ENCODE data around the gene FADS2.

Gene FADS2

GRCh38 chr11:61890529-61891330 lies 62.6 kb downstream of the FADS2 start:
- DNase-seq, result peak; percentile 28 to 48

DNA sequence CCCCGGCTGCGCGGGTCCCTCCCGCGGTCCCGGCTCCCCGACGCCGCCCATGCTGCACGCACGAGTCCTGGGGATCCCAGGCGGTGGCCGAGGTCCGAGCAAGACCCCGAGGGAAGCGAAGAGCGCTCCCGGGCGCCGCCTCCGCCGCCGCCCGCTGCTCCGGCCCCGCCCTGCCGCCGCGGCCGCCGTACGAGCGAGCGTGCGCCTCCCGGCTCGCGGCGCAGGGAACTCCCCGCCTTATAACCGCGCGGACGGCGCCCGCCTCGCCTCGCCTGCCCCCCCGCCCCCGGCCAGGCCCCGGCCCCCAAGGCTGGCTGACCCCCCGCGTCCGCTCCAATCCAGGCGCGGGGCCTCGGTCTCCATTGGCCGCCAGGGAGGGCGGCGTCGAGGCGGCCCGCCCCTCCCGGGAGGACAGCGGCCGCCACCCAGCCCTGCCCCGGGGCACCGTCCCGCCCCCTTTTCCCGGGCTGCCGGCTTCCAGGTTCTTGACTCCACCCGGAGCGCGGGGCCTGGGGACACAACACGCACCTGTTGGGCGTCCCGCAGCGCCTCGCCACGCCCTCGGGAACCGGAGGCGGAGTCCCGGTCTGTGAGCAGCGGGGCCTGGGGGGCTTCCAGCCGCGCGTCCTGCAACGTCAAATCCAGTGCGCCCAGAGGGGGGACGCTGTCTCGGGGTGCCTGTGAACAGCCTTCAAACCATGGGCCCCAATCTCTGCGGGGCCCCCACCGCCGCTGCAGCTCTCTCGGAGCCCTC lies 63.4 kb downstream of the FADS2 start, which contains the start of gene FADS3:
FADS3 (minus strand) TSS at position 215 of the 754 bp plus-strand sequence; CDS start at position 51, 164 bp downstream.
- peak; percentile 89 to 93 for DNase-seq

GRCh38 chr11:61892085-61892370 lies 63.9 kb downstream of the FADS2 start:
- no peak for DNase-seq

GRCh38 chr11:61893981-61894380 lies 65.9 kb downstream of the FADS2 start:
- DNase-seq, result no peak

GRCh38 chr11:61895046-61895717 lies 67.1 kb downstream of the FADS2 start:
- no peak for DNase-seq

DNA sequence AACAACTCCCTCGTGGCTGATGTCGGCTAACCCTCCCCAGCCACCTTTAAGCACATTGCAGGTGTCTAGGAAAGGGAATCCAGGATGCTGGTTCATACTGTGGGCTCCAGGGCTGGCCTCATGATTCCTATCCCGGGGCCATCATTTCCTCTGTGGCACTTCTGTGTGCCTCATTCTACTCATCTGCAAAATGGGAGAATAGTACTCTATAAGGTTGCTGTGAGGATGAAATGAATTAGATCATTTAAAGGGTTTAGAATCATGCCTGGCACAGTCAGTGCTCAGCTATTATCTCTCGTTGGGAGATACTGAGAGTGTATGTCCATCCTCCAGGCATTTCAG lies 67.6 kb downstream of the FADS2 start:
- no peak for DNase-seq

DNA sequence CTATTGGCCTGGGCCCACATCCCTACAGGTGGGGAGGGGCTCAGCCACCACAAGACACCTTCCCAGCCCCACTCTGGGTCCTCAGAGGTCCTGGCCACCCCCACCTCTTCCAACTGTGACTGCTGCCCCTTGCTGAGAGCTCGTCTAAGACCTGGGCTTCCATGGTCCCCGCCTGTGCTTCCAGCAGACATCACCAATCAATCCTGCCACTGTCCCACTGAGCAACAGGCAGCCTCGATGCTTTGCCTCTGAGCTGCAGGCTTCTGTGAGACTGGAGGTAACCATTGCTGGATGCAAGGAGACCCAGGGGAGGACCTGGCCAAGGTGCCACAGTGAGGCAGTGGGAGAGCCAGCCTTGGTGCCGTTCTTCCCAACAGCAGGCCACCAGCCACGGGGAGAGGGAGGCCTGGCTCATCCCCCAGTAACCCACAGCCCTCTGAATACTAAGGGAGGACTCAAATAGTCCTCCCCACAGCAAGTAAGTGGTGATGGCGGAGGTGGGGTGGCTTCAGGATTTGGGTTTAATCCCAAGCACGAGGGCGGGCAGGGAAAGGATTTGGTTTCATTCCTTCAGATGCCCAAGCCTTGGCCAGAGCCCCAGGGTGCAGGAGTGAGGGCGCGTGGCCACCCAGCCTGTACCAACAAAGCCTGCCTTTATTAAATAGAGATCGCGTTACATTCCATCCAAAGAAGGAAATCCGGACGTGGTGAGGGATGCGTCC lies 68.7 kb downstream of the FADS2 start:
- no peak for DNase-seq

- peak; percentile 38 to 65 for DNase-seq
These were observed 69.5 kb downstream of the FADS2 start for GRCh38 chr11:61897387-61898246.

GRCh38 chr11:61898247-61898582 lies 70.1 kb downstream of the FADS2 start:
- DNase-seq, result no peak

- DNase-seq, result peak in 1 of 2 experiments; percentile 62
These were observed 71.2 kb downstream of the FADS2 start for GRCh38 chr11:61899146-61899841.

DNA sequence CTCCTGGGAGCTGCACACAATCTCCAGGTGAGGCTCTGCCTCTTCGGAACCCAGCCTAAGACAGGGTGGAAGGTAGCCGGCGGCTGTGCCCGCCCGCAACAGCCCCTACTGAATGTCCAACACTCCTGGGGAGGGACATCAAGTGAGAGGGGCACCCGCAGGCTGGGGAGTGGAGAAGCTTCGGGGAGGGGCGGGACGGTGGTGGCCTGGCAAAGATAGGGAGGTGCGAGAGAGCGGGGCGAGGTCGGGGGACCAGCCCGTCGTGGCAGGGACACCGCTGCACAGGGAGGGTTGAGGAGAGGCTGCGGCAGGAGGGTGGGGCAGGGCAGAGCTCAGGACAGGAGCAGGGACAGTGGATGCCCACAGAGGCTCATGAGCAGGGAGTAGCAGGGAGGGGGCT lies 72.2 kb downstream of the FADS2 start:
- DNase-seq, result no peak

GRCh38 chr11:61901397-61901796 lies 73.3 kb downstream of the FADS2 start:
- no peak for DNase-seq

DNA sequence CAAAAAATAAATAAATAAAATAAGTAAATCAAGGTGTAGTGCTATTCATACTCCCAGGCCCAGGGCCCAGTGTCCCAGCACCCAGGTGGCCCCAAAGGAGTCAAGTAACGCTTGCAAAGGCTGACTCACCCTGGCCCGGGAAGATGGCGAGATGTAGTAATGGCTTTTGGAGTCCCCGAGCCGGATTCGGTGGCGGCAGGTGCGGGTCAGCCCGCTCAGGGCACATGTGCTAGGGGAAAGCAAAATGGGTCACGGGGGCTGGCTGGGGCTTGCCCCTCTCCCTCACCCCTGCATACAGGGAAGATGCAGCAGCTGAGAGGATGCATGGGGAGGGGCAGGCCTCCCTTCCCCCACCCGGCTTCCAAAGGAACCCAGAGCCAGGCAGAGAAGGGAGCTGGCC lies 74.2 kb downstream of the FADS2 start:
- no peak for DNase-seq

GRCh38 chr11:61903845-61904244 lies 75.7 kb downstream of the FADS2 start:
- no peak for DNase-seq

- no peak for DNase-seq
These were observed 76.5 kb downstream of the FADS2 start for GRCh38 chr11:61904539-61905048.

GRCh38 chr11:61905067-61905696 lies 77.1 kb downstream of the FADS2 start:
- no peak for DNase-seq

- DNase-seq, result no peak
These were observed 77.9 kb downstream of the FADS2 start for GRCh38 chr11:61905801-61906521.

GRCh38 chr11:61906522-61906909 lies 78.4 kb downstream of the FADS2 start:
- DNase-seq, result no peak

GRCh38 chr11:61907282-61907681 lies 79.2 kb downstream of the FADS2 start:
- no peak for DNase-seq

All from NCI-H1930 (cell line).